Measurements from ENCODE around the gene DOCK7.
"Not testable (repeated sequence)": the region's sequence is repeated elsewhere in the genome, so short reads cannot be mapped to it uniquely, and the experiment has no call there.

DOCK7 gene

DNA sequence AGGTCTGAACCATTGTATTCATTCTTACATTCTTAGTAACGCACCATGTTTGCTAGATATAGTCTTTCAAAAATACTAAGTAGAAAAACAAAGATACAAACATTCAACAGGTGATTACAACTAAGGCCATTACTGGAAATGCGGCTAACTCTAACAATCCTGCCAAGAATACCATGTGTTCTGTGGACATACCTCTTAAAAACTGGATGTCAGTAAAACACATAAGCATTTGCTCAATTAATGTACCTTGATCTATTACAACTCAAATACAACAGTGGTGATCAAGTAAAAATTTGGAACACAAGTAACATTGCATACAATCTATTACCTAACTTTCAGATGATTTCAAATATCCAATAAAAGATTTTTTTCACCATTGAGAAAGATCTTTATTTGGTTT lies 75.4 kb downstream of the DOCK7 start:
- DNase-seq (ENCODE audit: low read depth): no peak

DNA sequence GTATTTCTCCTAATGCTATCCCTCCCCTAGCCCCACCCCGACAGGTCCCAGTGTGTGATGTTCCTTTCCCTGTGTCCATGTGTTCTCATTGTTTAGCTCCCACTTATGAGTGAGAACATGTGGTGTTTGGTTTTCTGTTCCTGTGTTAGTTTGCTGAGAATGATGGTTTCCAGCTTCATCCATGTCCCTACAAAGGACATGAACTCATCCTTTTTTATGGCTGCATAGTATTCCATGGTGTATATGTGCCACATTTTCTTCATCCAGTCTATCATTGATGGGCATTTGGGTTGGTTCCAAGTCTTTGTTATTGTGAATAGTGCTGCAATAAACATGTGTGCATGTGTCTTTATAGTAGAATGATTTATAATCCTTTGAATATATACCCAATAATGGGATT lies 77.6 kb downstream of the DOCK7 start:
- DNase-seq (ENCODE audit: low read depth): not testable (repeated sequence)

DNA sequence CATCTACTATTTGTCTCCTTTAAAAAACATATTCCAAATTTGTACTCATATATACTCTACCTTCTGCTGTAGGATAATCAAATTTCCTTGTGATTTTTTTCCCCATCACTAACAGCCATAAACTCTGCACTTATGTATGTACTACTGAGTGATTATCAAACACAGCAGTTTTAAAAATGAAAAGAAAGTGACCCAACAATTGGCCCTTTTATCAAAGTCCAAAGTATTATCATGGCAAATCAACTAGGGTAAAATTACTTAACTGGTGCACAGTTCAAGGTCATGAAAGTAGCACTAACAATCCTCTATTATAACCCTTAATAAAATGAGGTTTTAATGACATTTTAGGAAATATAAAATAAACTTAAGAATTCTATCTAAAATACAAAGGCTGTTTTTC lies 79.3 kb downstream of the DOCK7 start:
- no peak for DNase-seq (ENCODE audit: low read depth)

DNA sequence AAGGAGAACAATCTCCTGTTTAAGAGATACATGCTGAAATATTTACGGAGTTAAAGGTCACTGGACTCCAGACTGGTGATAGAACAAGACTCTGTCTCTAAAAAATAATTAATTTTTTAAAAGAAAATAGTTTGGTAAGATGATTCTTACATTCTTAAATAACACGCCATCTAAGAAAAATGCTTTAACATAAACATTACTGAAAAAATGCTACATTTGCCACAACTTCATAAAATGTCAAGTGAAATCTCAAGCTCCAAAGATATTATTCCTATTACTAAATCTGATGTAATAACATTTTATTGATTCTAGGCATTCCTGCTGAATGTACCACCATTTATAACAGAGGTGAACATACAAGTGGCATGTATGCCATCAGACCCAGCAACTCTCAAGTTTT lies 86.7 kb downstream of the DOCK7 start:
- DNase-seq (ENCODE audit: low read depth): no peak

- DNase-seq (ENCODE audit: low read depth): no peak
Observed at GRCh38 chr1:62599044-62599443, 89.1 kb downstream of the DOCK7 start.

GRCh38 chr1:62597281-62597680 lies 90.9 kb downstream of the DOCK7 start, which contains the start of gene ANGPTL3:
Gene ANGPTL3, plus strand, starts transcription at chr1:62597520. Its CDS starts 47 bp downstream, at chr1:62597567.
- no peak for DNase-seq (ENCODE audit: low read depth)

- no peak for DNase-seq (ENCODE audit: low read depth)
Observed at GRCh38 chr1:62595647-62596046, 92.5 kb downstream of the DOCK7 start.

- no peak for DNase-seq (ENCODE audit: low read depth)
Observed at GRCh38 chr1:62593825-62594394, 94.3 kb downstream of the DOCK7 start.

- no peak for DNase-seq (ENCODE audit: low read depth)
Observed at GRCh38 chr1:62590970-62591368, 97.2 kb downstream of the DOCK7 start.

DNA sequence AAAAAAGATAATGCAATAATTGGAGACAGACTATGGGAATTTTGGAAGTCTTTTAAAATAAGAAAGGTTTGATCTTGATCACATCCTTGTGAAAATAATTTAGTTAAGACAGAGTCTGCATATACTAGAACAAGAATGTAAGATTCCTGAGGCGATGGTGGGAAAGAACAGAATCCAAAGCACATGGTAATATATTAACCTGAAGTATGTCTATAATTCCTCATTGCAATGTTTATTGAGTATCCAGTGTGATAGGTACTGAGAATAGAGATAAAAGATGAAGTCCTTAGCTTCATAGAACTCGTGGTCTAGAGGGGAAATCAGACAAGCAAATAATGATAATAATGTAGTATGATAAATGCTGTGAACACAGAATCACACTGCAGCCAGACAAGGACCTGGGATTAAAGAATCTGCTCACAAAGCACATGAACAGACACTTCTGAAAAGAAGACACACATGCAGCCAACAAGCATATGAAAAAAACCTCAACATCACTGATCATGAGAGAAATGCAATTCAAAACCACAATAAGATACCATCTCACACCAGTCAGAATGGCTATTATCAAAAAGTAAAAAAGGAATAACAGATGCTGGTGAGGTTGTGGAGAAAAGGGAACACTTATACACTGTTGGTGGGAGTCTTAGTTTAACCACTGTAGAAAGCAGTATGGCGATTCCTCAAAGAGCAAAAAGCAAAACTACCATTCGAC lies 97.8 kb downstream of the DOCK7 start:
- DNase-seq (ENCODE audit: low read depth): no peak

DNA sequence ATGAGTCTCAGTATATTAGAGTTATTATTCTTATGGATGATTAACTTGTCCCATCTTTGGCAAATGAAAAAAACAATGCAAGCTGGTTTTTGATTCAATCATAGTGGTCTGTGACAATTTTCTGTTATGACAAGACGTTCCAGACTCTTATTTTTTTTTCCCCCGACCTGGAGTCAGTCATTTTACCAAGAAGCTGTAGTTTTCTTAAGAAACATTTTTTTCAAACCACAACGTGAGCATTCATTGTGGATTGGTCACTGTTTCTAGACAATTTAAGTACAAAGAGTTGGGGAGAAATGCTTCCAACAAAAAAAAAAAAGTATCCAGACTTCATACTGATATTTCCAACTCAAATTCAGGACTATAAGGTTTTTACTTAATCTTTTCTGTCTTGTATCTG lies 98.9 kb downstream of the DOCK7 start:
- no peak for DNase-seq (ENCODE audit: low read depth)

GRCh38 chr1:62588000-62588399 lies 100.2 kb downstream of the DOCK7 start:
- no peak for DNase-seq (ENCODE audit: low read depth)

- DNase-seq (ENCODE audit: low read depth): no peak
Observed at GRCh38 chr1:62585469-62586155, 102.6 kb downstream of the DOCK7 start.

DNA sequence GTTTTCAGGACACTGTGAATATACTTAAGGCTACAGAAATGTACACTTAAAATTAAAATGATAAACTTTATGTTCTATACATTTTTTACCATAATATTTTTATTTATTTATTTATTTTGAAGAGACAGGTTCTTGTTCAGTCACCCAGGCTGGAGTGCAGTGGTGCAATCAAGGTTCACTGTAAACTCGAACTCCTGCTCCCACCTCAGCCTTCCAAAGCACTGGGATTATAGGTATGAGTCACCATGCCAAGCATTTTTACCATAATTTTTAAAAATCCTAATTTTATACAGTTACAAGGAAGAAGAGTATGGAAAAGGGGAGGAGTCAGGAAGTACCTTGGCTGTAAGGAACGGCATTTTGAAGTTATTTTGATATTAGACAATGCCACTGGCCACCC lies 114.5 kb downstream of the DOCK7 start:
- DNase-seq (ENCODE audit: low read depth): no peak

DNA sequence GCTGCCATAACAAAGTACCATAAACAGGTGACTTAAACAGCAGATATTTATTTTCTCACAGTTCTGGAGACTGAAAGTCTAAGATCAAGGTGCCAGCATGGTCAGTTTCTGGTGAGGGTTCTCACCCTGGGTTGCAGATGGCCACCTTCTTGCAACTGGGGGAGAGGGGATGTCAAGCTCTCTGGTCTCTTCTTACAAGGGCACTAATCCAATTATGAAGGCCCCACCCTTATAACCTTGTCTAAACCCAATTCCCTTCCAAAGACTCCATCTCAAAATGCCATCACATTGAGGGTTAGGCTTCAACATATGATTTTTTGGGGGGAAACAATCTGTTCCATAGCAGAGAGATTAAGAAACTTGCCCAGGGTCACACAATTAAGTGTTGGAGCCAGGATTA lies 115.7 kb downstream of the DOCK7 start:
- DNase-seq (ENCODE audit: low read depth): no peak

DNA sequence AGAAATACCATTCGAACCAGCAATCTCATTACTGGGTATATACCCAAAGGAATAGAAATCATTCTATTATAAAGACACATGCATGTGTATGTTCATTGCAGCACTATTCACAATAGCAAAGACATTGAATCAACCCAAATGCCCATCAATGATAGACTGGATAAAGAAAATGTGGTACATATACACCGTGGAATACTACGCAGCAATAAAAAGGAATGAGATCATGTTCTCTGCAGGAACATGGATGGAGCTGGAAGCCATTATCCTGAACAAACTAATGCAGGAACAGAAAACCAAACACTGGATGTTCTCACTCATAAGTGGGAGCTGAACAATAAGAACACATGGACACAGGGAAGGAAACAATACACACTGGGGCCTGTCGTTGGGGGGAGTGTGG lies 116.7 kb downstream of the DOCK7 start:
- not testable (repeated sequence) for DNase-seq (ENCODE audit: low read depth)

- DNase-seq (ENCODE audit: low read depth): not testable (repeated sequence)
Observed at GRCh38 chr1:62567926-62568325, 120.3 kb downstream of the DOCK7 start.

GRCh38 chr1:62567182-62567581 lies 121.0 kb downstream of the DOCK7 start:
- not testable (repeated sequence) for DNase-seq (ENCODE audit: low read depth)

DNA sequence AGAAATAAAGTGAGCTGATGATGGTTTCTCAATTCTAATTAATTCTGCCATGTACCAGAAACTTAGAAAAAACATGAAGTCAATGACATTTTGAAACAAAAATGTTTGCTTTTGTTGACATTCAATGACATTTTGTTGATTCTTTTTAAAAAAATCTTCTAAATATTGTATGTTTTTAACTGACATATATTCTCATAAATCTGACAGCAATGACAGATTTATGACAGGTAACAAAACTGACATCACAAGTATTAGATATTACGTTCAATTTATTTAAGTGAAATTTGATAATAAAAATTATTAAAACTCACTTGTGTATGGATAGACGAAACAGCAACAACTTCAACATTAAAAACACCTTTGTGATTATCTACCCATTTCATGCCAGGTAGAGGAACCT lies 126.9 kb downstream of the DOCK7 start:
- DNase-seq (ENCODE audit: low read depth): no peak

GRCh38 chr1:62544570-62544969 lies 143.6 kb downstream of the DOCK7 start:
- no peak for DNase-seq (ENCODE audit: low read depth)

- DNase-seq (ENCODE audit: low read depth): no peak
Observed at GRCh38 chr1:62541048-62541447, 147.1 kb downstream of the DOCK7 start.

DNA sequence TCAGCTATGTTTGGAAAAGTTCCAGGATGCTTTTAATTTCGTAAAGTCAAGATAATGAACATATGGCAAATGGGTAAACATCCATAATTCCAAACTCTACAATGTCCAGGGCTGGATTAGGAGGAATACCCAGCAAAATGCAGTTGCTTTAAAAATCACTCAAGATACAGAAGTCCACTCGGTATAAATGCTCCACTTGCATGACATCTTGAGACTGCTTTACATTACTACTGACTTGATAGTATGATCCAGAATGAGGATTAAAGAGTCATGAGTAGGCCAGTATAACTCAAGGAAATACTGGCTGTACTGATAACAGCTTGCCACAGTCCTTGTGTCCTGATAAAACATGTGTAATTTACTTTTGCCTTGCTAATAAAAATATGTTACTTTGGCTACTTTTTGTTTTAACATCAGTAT lies 149.1 kb downstream of the DOCK7 start:
- DNase-seq (ENCODE audit: low read depth): no peak

- DNase-seq (ENCODE audit: low read depth): no peak
Observed at GRCh38 chr1:62536865-62537264, 151.3 kb downstream of the DOCK7 start.

Measured in T-helper 22 cell (primary cell).